ENCODE measurements around the gene POMGNT1.

POMGNT1 gene

GRCh38 chr1:46210561-46210960, 12.3 kb upstream of the POMGNT1 start:
- no peak for DNase-seq (ENCODE audit: low read depth)

GRCh38 chr1:46206399-46206798, 8.2 kb upstream of the POMGNT1 start:
- DNase-seq (ENCODE audit: low read depth), result no peak

DNA sequence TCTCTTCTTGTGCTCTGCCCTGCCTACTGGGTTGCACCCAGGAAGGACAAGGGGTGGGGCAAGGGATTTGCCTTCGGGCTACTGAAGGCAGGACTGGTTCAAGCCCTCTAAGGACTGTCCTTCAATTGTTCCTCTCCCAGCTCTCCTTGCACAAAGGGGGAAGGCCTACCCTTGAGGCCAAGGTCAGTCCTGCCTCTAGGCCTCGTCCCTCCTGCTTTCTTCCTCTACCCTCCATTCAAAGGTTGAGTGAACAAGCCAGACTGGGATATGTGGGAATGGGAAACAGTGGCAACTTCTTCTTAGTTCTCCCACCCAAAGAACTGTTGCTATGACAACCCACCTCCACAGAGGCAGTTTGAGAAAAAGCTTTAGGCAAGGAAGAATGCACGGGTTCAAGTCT, 7.6 kb upstream of the POMGNT1 start:
- DNase-seq (ENCODE audit: low read depth), result no peak

DNA sequence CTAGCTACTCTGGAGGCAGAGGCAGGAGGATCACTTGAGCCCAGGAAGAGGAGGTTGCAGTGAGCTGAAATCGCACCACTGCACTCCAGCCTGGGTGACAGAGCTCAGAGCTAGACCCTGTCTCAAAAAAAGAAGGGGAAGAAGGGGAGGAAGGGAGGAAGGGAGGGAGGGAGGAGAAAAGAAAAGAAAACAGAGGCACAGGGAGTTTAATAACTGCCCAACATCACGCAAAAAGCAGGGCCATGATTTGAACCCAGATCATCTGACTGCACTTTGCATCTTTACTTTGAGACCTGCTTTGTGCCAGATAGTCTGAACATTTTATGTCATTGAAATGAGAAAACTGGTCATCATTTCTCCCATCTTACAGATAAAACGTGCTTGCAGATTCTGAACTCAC, 6.9 kb upstream of the POMGNT1 start:
- no peak for DNase-seq (ENCODE audit: low read depth)

DNA sequence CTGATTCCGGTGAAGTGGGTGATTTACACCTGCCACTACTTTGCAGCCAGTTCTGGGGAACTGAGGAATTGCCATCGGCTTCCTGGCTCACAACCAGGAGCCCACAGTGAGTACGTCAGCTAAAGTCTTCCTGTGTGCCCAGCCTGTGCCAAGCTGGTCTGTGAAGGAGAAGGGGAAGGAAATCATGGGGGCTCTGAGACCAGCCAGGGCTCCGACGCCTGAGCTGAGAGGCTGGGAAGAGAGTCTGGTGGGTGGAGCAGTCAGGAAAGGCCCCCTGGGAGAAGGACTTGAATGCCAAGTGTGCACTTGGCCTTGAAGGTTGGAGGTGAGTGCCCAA, 6.1 kb upstream of the POMGNT1 start:
- DNase-seq (ENCODE audit: low read depth), result no peak

- DNase-seq (ENCODE audit: low read depth), result no peak
Measured at GRCh38 chr1:46203738-46204405, 5.6 kb upstream of the POMGNT1 start.

- no peak for DNase-seq (ENCODE audit: low read depth)
Measured at GRCh38 chr1:46199233-46199749, 1.1 kb upstream of the POMGNT1 start.

- no peak for DNase-seq (ENCODE audit: low read depth)
Measured at GRCh38 chr1:46197560-46197963, 672 bp downstream of the POMGNT1 start.

DNA sequence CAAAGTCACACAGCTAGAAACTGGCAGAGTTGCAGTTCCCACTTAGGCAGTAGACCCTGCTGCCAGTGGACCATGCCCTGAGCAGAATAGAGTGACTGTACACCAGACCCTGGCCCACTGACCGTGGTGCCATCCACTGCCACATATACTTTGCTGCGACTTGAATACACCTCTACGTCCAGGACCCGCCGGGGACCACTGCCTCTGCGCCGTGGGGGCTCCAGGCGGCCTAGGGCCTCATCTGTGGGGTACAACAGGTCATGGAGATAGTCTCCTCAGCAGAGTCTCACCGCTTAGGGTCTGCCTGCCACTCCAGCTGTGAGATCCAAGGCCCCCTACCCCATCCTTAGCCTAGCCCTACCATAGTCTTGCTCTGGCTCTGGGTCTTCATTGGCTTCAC, 1.6 kb downstream of the POMGNT1 start:
- DNase-seq (ENCODE audit: low read depth), result no peak

DNA sequence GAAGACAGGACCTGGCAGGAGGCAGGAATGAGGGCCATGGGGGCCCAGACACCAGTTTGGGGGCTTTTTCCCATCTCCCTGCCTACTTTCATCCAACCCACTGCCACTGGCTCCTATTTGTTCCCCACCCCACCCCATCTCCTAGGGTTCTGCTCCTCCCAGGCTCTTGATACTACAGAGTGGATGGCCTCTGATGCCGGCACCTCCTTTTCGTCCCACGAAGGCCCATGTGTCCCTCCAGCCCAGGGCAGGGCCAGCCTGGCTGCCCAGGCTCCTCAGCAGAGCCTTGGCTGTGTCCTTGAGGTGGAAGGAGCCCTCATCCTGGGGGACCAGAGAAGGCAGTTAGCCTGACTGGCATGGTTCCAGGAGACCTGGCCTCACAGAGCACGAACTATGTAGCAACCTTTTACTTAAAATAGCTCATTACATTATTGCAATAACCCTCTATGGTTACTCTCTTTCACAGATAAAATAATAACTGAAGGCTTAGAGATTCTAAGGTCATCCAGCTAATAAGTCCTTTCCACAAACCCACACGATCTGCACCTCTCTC, 3.5 kb downstream of the POMGNT1 start:
- no peak for DNase-seq (ENCODE audit: low read depth)

- DNase-seq (ENCODE audit: low read depth), result no peak
Measured at GRCh38 chr1:46193984-46194570, 4.2 kb downstream of the POMGNT1 start.

DNA sequence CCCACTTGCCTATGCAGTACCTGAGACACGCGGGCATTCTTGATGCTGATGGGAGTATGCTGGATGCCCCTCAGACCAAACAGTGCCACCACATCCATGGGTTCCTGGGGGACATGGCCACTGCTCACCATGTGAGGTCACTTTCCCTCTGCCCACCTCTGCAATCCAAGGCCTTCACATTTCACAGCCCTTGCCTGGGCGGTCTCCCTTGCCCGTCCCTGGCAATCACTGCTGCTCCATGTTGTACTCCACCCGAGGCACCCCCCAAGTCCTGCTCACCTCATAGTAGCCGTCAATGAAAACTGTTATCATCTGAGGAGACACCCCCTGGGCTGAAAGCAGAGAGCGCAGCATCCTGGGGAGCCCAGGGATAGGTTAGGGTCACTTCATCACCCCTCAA, 4.9 kb downstream of the POMGNT1 start:
- no peak for DNase-seq (ENCODE audit: low read depth)

DNA sequence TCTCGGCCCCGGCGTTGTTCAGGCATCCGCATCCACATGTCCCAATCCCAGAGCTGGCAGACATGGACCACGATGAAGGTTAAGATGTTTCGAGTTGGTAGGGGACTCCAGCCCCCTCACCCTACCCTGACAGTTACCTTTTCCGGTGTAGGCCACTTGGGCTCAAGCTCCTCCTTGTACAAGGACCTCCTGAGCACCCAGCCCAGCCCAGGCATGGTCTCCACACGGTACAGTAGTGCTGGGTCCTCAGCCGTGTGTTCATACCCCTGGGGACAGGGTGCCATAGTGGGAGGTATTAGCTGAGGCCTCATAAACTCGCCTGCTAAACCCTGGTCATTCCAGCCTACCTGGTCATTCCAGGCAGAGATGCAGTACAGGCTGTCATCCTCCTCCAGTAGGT, 6.1 kb downstream of the POMGNT1 start:
- DNase-seq (ENCODE audit: low read depth), result no peak

DNA sequence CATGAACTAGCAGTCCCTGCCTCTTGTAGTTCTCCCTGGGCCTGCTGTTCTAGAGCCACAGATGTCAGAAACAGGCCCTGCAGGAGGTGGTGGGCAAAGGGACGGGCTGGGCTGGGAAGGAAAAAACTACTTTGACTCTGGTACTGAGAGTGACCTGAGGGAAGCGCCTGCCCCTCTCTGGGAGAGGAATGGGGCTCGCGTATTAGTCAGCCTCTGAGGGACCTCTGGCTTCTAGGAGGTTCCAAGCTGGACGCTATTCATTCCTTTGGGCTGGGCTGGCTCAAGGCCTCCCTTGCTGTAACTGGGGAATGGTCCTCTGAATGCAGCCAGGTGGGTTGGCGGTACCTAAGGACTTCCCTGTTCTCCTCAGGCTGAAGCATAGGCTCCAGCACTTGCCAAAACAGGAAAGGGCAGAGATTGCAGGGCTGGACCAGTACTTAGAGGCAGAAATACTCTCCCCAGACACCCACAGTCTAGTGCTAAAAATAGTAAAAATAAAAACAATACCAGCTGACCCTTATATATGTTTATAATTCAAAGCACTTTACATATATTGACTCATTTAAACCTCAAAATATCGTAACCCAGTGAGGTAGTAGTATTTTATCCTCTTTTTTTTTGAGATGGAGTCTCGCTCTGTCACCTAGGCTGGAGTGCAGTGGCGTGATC, 7.1 kb downstream of the POMGNT1 start:
- DNase-seq (ENCODE audit: low read depth), result no peak

GRCh38 chr1:46190539-46190938, 7.7 kb downstream of the POMGNT1 start:
- no peak for DNase-seq (ENCODE audit: low read depth)

DNA sequence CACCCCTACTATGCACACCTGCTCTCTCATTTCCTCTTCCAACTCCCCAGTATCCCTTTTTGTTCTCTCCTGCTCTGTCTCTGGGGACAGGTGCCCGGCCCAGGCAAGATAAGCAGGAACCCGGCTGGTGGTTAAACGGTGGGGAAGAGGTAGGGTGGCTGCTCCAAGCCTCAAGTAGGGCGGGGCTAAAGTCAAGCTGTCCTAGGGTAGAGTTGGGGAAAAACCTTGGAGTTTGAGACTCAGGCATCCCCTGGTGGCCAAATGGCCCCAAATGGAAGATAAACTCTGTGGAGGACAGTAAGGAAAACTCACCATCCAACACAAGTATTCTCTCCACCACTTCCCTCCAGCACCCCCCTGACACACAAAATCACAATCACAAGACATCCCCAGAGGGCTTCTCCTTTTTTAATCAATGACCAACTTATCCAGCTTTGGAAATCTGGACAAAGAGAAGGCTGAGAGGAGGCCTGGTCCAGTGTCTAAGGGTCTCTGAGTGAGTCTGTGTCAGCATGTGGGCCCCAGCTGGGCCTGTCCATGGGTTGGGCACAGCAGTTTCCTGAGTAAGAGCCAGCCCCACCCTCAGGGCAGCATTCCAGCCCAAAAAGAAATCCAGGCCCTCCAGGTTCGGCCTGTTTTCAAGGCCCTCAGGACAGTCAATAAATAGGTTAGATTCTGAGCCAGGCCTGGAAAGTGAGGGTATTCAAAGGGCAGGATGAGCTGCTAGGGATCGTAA, 9.8 kb downstream of the POMGNT1 start:
- DNase-seq (ENCODE audit: low read depth), result no peak

- no peak for DNase-seq (ENCODE audit: low read depth)
Measured at GRCh38 chr1:46187106-46187869, 10.9 kb downstream of the POMGNT1 start.

DNA sequence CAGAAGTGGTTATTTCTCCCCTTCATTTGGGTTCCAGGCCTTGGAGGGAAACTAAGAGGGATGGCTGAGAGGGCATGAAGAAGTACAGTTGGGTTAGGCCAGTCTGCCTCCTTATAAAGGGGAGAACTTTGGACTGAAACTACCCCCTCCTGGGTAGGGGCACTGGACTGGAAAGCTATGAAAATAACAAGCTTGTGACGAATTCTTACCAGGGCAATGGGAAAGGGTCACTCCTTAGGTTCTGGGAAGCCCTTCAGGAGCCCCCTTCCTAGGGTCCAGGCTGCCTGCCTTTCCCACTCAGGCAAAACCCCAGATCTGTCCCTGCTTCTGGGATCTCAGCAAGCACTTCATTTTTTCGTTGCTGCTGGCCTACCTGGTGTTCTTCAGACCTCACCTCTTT, 12.2 kb downstream of the POMGNT1 start:
- DNase-seq (ENCODE audit: low read depth), result no peak

DNA sequence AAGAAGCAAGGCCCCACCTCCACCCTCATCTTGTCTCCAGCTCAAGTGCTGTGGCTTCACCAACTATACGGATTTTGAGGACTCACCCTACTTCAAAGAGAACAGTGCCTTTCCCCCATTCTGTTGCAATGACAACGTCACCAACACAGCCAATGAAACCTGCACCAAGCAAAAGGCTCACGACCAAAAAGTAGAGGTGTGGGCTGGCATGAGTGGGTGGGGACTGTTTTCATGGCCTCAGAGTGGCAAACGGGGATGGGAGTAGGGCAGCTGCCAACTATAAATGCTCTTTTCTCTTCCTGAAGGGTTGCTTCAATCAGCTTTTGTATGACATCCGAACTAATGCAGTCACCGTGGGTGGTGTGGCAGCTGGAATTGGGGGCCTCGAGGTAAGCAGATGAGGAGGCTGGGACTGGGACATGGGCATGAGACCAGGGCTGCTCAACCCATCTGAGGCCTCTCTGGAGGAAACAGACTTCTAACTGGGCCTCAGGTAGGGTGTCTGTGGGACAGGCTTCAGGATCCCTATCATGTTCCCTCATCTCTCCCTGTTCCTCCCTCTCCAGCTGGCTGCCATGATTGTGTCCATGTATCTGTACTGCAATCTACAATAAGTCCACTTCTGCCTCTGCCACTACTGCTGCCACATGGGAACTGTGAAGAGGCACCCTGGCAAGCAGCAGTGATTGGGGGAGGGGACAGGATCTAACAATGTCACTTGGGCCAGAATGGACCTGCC, 13.1 kb downstream of the POMGNT1 start:
- no peak for DNase-seq (ENCODE audit: low read depth)

DNA sequence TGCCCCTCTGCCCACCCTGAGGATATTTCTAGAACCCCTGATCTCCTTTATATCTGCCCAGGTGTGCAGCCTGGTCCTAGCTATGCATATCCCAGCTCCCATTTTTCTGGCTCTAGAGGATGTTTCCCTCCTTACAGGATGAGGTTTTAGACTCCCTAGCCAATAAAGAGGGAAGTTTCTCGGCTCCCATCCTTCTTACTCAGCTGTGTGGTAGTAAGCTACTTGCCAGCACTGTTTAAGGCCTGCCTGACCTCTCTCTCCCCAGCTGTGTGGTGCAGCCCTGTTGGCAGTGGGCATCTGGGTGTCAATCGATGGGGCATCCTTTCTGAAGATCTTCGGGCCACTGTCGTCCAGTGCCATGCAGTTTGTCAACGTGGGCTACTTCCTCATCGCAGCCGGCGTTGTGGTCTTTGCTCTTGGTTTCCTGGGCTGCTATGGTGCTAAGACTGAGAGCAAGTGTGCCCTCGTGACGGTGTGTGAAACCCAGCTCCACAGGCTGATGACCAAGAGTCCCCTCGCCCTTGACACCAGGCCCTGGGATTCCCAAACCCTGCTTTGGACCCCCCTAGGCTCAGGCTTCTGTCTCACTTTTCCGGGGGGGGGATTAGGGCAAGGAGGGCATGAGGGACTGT, 14.2 kb downstream of the POMGNT1 start:
- DNase-seq (ENCODE audit: low read depth), result no peak
